H1 (cell line): ENCODE data around the gene GOLGA8A. TPM values are rescaled to one million over a fixed set of nuclear protein-coding genes. Genes with fewer than 3 reads are reported as not detected.

Source experiments
- POLR2A ChIP-seq, 2 experiments: IDR thresholded peaks; 1 replicate in 1 of 2; 2 replicates in 1 of 2; pipeline ENCODE4 v1.6.1; 2011; ENCODE audit warnings: low read depth in 2 of 2, low read length in 2 of 2, mild to moderate bottlenecking in 2 of 2; ENCODE audit errors: control extremely low read depth in 1 of 2
- polyA plus RNA-seq, 7 experiments: library from polyadenylated mRNA; depleted of rRNA in 3 of 7; stranded (reverse) in 5 of 7; unstranded in 2 of 7; fragments of >200 nt in 5 of 7; fragments of 200-250 nt in 2 of 7; gene quantifications; 1 replicate in 5 of 7; 2 replicates in 1 of 7; 4 replicates in 1 of 7; pipeline versions ENCODE4 v1.2.1 to v1.2.3, GENCODE V29; 2011 to 2013; ENCODE audit warnings: missing spikeins in 2 of 7, mixed read lengths in 2 of 7
- total RNA-seq: library from RNA; stranded (reverse); fragmentation: NEBNext Ultra II Directional; extraction: Animal tissue kit (Norgen Biotek cat#: 25700); gene quantifications from 2 replicates; pipeline ENCODE4 v1.2.1, GENCODE V29; 2021
- TF ChIP-seq, protein P1 (sequence below): IDR thresholded peaks from 2 replicates; pipeline ENCODE4 v1.6.1; 2012; ENCODE audit warnings: inconsistent platforms
- TF ChIP-seq, protein P2 (sequence below), 3 experiments: IDR thresholded peaks; 1 replicate in 2 of 3; 2 replicates in 1 of 3; pipeline versions ENCODE4 v1.5.1 to v1.6.1; 2011; ENCODE audit warnings: low read length in 3 of 3, mild to moderate bottlenecking in 3 of 3, inconsistent platforms in 2 of 3, low read depth in 1 of 3, moderate library complexity in 1 of 3; ENCODE audit not compliant: insufficient read depth in 1 of 3; ENCODE audit errors: control extremely low read depth in 1 of 3

GOLGA8A gene
- total and polyA plus RNA-seq, 2 of the 8 experiments (the other 6 are each of a cell fraction or from before 2014, with no cell fraction given): 5.5 to 20.0 TPM

DNA sequence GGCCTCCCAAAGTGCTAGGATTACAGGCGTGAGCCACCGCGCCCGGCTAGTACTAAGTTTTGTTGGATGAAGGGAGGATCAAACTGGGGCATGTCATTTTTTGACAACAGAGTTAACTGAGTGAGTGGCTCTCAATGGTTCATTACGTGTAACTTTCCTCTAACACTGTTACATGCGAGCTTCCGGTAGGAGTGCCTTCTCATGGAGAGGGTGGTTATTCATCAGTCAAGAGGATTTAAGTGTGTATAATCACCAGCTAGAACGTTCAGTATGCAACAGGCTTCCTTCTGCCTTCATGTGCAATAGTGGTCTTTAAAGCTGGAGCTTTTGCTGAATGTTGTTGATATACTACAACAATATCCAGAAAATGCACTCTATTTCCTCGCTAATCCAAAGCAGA lies 19.1 kb upstream of the GOLGA8A start (continued):
- TF ChIP-seq, protein P1, sequence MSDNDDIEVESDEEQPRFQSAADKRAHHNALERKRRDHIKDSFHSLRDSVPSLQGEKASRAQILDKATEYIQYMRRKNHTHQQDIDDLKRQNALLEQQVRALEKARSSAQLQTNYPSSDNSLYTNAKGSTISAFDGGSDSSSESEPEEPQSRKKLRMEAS: no peak
- no peak for TF ChIP-seq POLR2A (IDR thresholded peaks at IDR 0.05; ENCODE audit: control extremely low read depth in 1 of 2, low read depth in 2 of 2, low read length in 2 of 2)
- TF ChIP-seq, protein P2, sequence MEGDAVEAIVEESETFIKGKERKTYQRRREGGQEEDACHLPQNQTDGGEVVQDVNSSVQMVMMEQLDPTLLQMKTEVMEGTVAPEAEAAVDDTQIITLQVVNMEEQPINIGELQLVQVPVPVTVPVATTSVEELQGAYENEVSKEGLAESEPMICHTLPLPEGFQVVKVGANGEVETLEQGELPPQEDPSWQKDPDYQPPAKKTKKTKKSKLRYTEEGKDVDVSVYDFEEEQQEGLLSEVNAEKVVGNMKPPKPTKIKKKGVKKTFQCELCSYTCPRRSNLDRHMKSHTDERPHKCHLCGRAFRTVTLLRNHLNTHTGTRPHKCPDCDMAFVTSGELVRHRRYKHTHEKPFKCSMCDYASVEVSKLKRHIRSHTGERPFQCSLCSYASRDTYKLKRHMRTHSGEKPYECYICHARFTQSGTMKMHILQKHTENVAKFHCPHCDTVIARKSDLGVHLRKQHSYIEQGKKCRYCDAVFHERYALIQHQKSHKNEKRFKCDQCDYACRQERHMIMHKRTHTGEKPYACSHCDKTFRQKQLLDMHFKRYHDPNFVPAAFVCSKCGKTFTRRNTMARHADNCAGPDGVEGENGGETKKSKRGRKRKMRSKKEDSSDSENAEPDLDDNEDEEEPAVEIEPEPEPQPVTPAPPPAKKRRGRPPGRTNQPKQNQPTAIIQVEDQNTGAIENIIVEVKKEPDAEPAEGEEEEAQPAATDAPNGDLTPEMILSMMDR (IDR thresholded peaks at IDR 0.05; ENCODE audit: control extremely low read depth in 1 of 3, insufficient read depth in 1 of 3, low read depth in 1 of 3, low read length in 3 of 3): no peak
